Measurements from ENCODE around the gene RNF220. TPM values are rescaled to one million over a fixed set of nuclear protein-coding genes. Genes with fewer than 3 reads are reported as not detected.

Gene RNF220
- polyA plus RNA-seq, 1 of the 3 experiments (the other 2 are of a cell fraction) = 83.7 TPM

GRCh38 chr1:44572572-44572879 is 167.5 kb downstream of the RNF220 start:
- Histone ChIP-seq H3K9me3 (no peaks in the 10 kb centered on the region), H2AFZ (ENCODE audit: low read depth) (no peak overlapping the region), H3K9ac (no peak overlapping the region), H4K20me1 (ENCODE audit: insufficient read depth) (no peaks in the 10 kb centered on the region), H3K4me1 (ENCODE audit: control insufficient read depth in 1 of 2, insufficient read depth in 2 of 2, low read depth in 1 of 2, low read length in 1 of 2) (no peaks in the 10 kb centered on the region), H3K4me2 (no peak overlapping the region), H3K4me3 (ENCODE audit: low read depth in 2 of 2, low read length in 1 of 2) (no peak overlapping the region), H3F3A (replicated peaks; ENCODE audit: insufficient read depth) (no peaks in the 10 kb centered on the region), H3K27ac (ENCODE audit: low read depth in 2 of 2, low read length in 1 of 2) (no peak overlapping the region), H3K36me3 (replicated peaks in 1 of 2; ENCODE audit: control insufficient read depth in 1 of 2, insufficient read depth in 2 of 2, low read length in 1 of 2) (no peaks in the 10 kb centered on the region), H3K9me2 (no peaks in the 10 kb centered on the region), H3K79me2 (ENCODE audit: insufficient read depth) (no peaks in the 10 kb centered on the region), H3K27me3 (ENCODE audit: insufficient read depth) (peaks cover 18% of the 10 kb centered on the region; the same call in 1 of the 2 replicates)
- POLR2A ChIA-PET = no interaction called here
- CTCF ChIA-PET = interaction anchor here (0.6 to 4.1 kb wide), 29 partner anchors 9 to 355 kb away, joined by 3 to 83 read pairs (median 5); no protein-coding TSS in a partner anchor
- DNase-seq = no peak
- WGBS (ENCODE audit: low lambda C conversion rate) = 69% methylated on average over 2 of the region's 2 CpGs
- TF ChIP-seq, protein P1, sequence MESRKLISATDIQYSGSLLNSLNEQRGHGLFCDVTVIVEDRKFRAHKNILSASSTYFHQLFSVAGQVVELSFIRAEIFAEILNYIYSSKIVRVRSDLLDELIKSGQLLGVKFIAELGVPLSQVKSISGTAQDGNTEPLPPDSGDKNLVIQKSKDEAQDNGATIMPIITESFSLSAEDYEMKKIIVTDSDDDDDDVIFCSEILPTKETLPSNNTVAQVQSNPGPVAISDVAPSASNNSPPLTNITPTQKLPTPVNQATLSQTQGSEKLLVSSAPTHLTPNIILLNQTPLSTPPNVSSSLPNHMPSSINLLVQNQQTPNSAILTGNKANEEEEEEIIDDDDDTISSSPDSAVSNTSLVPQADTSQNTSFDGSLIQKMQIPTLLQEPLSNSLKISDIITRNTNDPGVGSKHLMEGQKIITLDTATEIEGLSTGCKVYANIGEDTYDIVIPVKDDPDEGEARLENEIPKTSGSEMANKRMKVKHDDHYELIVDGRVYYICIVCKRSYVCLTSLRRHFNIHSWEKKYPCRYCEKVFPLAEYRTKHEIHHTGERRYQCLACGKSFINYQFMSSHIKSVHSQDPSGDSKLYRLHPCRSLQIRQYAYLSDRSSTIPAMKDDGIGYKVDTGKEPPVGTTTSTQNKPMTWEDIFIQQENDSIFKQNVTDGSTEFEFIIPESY (IDR thresholded peaks at IDR 0.05; ENCODE audit: borderline replicate concordance, low read depth) = no peak
- no peak for TF ChIP-seq TAF1 (IDR thresholded peaks at IDR 0.05; ENCODE audit: borderline replicate concordance, low read depth, low read length)
- no peak for TF ChIP-seq MXI1 (IDR thresholded peaks at IDR 0.05; ENCODE audit: low read depth, low read length)
- no peak for TF ChIP-seq GABPA (IDR thresholded peaks at IDR 0.05; ENCODE audit: low read depth)
- no peak for TF ChIP-seq MEF2A (IDR thresholded peaks at IDR 0.05; ENCODE audit: borderline replicate concordance, low read depth)
- TF ChIP-seq, protein P2, sequence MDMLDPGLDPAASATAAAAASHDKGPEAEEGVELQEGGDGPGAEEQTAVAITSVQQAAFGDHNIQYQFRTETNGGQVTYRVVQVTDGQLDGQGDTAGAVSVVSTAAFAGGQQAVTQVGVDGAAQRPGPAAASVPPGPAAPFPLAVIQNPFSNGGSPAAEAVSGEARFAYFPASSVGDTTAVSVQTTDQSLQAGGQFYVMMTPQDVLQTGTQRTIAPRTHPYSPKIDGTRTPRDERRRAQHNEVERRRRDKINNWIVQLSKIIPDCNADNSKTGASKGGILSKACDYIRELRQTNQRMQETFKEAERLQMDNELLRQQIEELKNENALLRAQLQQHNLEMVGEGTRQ (IDR thresholded peaks at IDR 0.05; ENCODE audit: borderline replicate concordance, low read depth, low read length) = no peak
- TF ChIP-seq, protein P3, sequence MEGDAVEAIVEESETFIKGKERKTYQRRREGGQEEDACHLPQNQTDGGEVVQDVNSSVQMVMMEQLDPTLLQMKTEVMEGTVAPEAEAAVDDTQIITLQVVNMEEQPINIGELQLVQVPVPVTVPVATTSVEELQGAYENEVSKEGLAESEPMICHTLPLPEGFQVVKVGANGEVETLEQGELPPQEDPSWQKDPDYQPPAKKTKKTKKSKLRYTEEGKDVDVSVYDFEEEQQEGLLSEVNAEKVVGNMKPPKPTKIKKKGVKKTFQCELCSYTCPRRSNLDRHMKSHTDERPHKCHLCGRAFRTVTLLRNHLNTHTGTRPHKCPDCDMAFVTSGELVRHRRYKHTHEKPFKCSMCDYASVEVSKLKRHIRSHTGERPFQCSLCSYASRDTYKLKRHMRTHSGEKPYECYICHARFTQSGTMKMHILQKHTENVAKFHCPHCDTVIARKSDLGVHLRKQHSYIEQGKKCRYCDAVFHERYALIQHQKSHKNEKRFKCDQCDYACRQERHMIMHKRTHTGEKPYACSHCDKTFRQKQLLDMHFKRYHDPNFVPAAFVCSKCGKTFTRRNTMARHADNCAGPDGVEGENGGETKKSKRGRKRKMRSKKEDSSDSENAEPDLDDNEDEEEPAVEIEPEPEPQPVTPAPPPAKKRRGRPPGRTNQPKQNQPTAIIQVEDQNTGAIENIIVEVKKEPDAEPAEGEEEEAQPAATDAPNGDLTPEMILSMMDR (IDR thresholded peaks at IDR 0.05) = no peak
- no peak for TF ChIP-seq REST (IDR thresholded peaks at IDR 0.05; ENCODE audit: low read depth, low read length)
- no peak for TF ChIP-seq TCF12 (IDR thresholded peaks at IDR 0.05)

Data from SK-N-SH (cell line).